ENCODE data around the gene NUP205.

GRCh38 chr7:135552148-135552547 is 5.6 kb upstream of the NUP205 start:
- no peak for TF ChIP-seq POLR2A (IDR thresholded peaks at IDR 0.05)
- no peak for TF ChIP-seq CTCF (IDR thresholded peaks at IDR 0.05)

All from Peyer's patch (tissue), 4 donors.